ENCODE results near the gene MYH16. TPM values are rescaled to one million over a fixed set of nuclear protein-coding genes. Genes with fewer than 3 reads are reported as not detected.

The MYH16 gene
- not detected in 2 replicates for total RNA-seq

GRCh38 chr7:99272476-99273045 lies at the start of gene MYH16:
Gene MYH16 (plus strand): TSS chr7:99272839.

GRCh38 chr7:99325592-99326407 lies 53.2 kb downstream of the MYH16 start, which contains the start of gene ARPC1A:
Gene ARPC1A (plus strand): TSS chr7:99325898. CDS start chr7:99333354, 7,456 bp downstream.

Other genes with a start within 250 kb of the MYH16 start
- gene SMURF1, start 128.7 kb upstream of the MYH16 start, total RNA-seq, result 24.7 and 26.9 TPM in 2 replicates
- not detected in 2 replicates for gene KPNA7, start 64.7 kb upstream of the MYH16 start, total RNA-seq
- gene ARPC1A, start 53.1 kb downstream of the MYH16 start, total RNA-seq, result 111 and 113 TPM in 2 replicates
- 201 and 336 TPM in 2 replicates for gene ARPC1B, start 101.9 kb downstream of the MYH16 start, total RNA-seq
- gene PDAP1, start 135.8 kb downstream of the MYH16 start, total RNA-seq, result 35.5 and 47.0 TPM in 2 replicates
- gene BUD31, start 136.1 kb downstream of the MYH16 start, total RNA-seq, result 47.7 and 72.7 TPM in 2 replicates
- gene PTCD1, start 166.0 kb downstream of the MYH16 start, total RNA-seq, result 6.7 and 7.0 TPM in 2 replicates
- 32.3 and 32.7 TPM in 2 replicates for gene CPSF4, start 166.1 kb downstream of the MYH16 start, total RNA-seq
- 200 and 378 TPM in 2 replicates for gene ATP5MF, start 193.3 kb downstream of the MYH16 start, total RNA-seq
- gene ZNF789, start 200.1 kb downstream of the MYH16 start, total RNA-seq, result 5.3 and 6.5 TPM in 2 replicates
- 33.9 and 48.3 TPM in 2 replicates for gene ZNF394, start 227.4 kb downstream of the MYH16 start, total RNA-seq
- gene ZKSCAN5, start 231.8 kb downstream of the MYH16 start, total RNA-seq, result 14.2 and 14.6 TPM in 2 replicates